K562 (cell line): ENCODE results near the gene DNAJB14. TPM values are rescaled to one million over a fixed set of nuclear protein-coding genes. Genes with fewer than 3 reads are reported as not detected.

Experiments used
- ATAC-seq: fragments of 200-7000 bp; cut with Tn5 transposase; 3 replicates; pipeline ENCODE4 v1.9.1; 2020; ENCODE audit warnings: moderate library complexity
- BruUV-seq: library from RNA; stranded (reverse); fragments of 400-500 nt; replicated peaks from 2 replicates; lab custom pipeline; 2021; lab: Mats Ljungman, UMichigan
- CTCF ChIA-PET: fragments of 300-600 bp; formaldehyde crosslinking; extraction: SDS; loops from one replicate; lab custom pipeline; 2021; ENCODE audit warnings: low intra/inter-chr PET ratio; lab: Yijun Ruan, JAX
- POLR2A ChIA-PET: fragments of 300-600, 350-650 bp; sonication (Branson Sonifier 250); formaldehyde crosslinking; extraction: SDS; loops from one replicate; lab custom pipeline; 2021; ENCODE audit warnings: antibody characterized with exemption, inconsistent platforms; lab: Yijun Ruan, JAX
- DNase-seq, 4 experiments: peaks; one replicate each; pipeline versions ENCODE4 v3.0.0 to v3.0.0-alpha.2; 2011 to 2018; ENCODE audit warnings: low spot score in 3 of 4, mixed read lengths in 3 of 4; ENCODE audit errors: extremely low read depth in 1 of 4
- FAIRE-seq: peaks from 2 replicates; lab custom pipeline; 2011; peaks lifted over from hg19 to GRCh38; lab: Jason Lieb, UNC
- H2AFZ ChIP-seq: 2 replicates; pipeline ENCODE4 v1.6.0; 2011; ENCODE audit warnings: low read depth, low read length, control low read depth, inconsistent platforms
- H3K27ac ChIP-seq: fragments of 200-600 bp; 3 replicates; pipeline ENCODE4 v1.8.0; 2011; ENCODE audit warnings: low read depth, mild to moderate bottlenecking, control low read depth, inconsistent platforms, low read length, moderate library complexity, mixed read lengths; ENCODE audit errors: extremely low read depth
- H3K27me3 ChIP-seq, 2 experiments: fragments of 300-600 bp in 1 of 2; 2 replicates in 1 of 2; 3 replicates in 1 of 2; pipeline versions ENCODE4 v1.6.0 to v1.8.0; 2011; ENCODE audit warnings: inconsistent platforms in 2 of 2, low read length in 2 of 2, mild to moderate bottlenecking in 1 of 2, mixed read lengths in 1 of 2, moderate library complexity in 1 of 2; ENCODE audit not compliant: control insufficient read depth in 2 of 2, insufficient read depth in 2 of 2
- H3K36me3 ChIP-seq: fragments of 300-600 bp; 3 replicates; pipeline ENCODE4 v1.8.0; 2011; ENCODE audit warnings: mild to moderate bottlenecking, low read length, inconsistent platforms; ENCODE audit not compliant: control insufficient read depth, insufficient read depth
- H3K4me1 ChIP-seq, 2 experiments: fragments of 200-600 bp in 1 of 2; replicated peaks in 1 of 2; 2 replicates in 1 of 2; 3 replicates in 1 of 2; pipeline versions ENCODE4 v1.5.1 to v1.8.0; 2011; ENCODE audit warnings: inconsistent platforms in 2 of 2, low read length in 2 of 2, mild to moderate bottlenecking in 1 of 2, mixed read lengths in 1 of 2, moderate library complexity in 1 of 2; ENCODE audit not compliant: control insufficient read depth in 2 of 2, insufficient read depth in 2 of 2
- H3K4me2 ChIP-seq: 2 replicates; pipeline ENCODE4 v1.6.1; 2011; ENCODE audit warnings: low read length, control low read depth, inconsistent platforms, mixed read lengths; ENCODE audit not compliant: insufficient read depth
- H3K4me3 ChIP-seq: fragments of 200-600 bp; sonication (generic), shearing (Covaris generic); 2 replicates; pipeline ENCODE4 v1.5.1; 2016; ENCODE audit warnings: control low read depth, inconsistent platforms
- H3K79me2 ChIP-seq: fragments of 200-600 bp; 3 replicates; pipeline ENCODE4 v1.8.0; 2011; ENCODE audit warnings: low read length, inconsistent platforms; ENCODE audit not compliant: control insufficient read depth, insufficient read depth
- H3K9ac ChIP-seq, 2 experiments: 2 replicates each; pipeline versions ENCODE4 v1.6.0 to v1.6.1; 2011; ENCODE audit warnings: low read depth in 2 of 2, low read length in 2 of 2, control low read depth in 1 of 2, inconsistent platforms in 1 of 2, mild to moderate bottlenecking in 1 of 2, mixed read lengths in 1 of 2; ENCODE audit not compliant: insufficient read depth in 1 of 2
- H3K9me1 ChIP-seq: one replicate; pipeline ENCODE4 v1.6.0; 2011; ENCODE audit warnings: inconsistent platforms, mild to moderate bottlenecking, low read length, moderate library complexity; ENCODE audit not compliant: control insufficient read depth, insufficient read depth
- H3K9me3 ChIP-seq: replicated peaks from 2 replicates; pipeline ENCODE4 v1.5.1; 2011; ENCODE audit warnings: low read depth, low read length, inconsistent platforms; ENCODE audit not compliant: control insufficient read depth, insufficient read depth
- H4K20me1 ChIP-seq: replicated peaks from 2 replicates; pipeline ENCODE4 v1.6.1; 2011; ENCODE audit warnings: low read length, inconsistent platforms, mixed read lengths; ENCODE audit not compliant: control insufficient read depth, insufficient read depth
- BDP1 ChIP-seq: IDR thresholded peaks from 3 replicates; pipeline ENCODE4 v1.6.1; 2011; ENCODE audit not compliant: insufficient read length, insufficient read depth
- ELF1 ChIP-seq: fragments of 200-800 bp; sonication (Bioruptor generic); IDR thresholded peaks from 2 replicates; pipeline ENCODE4 v1.6.1; 2016; ENCODE audit warnings: missing genetic modification characterization, missing compliant biosample characterization
- FOSL1 ChIP-seq: fragments of 200-800 bp; sonication (Bioruptor generic); conservative IDR thresholded peaks from 2 replicates; pipeline ENCODE4 v1.6.1; 2016; ENCODE audit warnings: missing genetic modification characterization, missing compliant biosample characterization
- FOXJ3 ChIP-seq: sonication (generic); formaldehyde crosslinking; IDR thresholded peaks from 2 replicates; pipeline ENCODE4 v1.4.0; 2020; ENCODE audit warnings: mild to moderate bottlenecking, missing genetic modification reagents
- JUND ChIP-seq, 2 experiments: IDR thresholded peaks; 2 replicates in 1 of 2; 3 replicates in 1 of 2; pipeline ENCODE4 v1.6.1; 2011; ENCODE audit warnings: borderline replicate concordance in 2 of 2, low read depth in 2 of 2, low read length in 2 of 2, improper control_type of control experiment in 1 of 2, missing biosample characterization in 1 of 2, missing genetic modification characterization in 1 of 2, missing genetic modification reagents in 1 of 2
- PCBP1 ChIP-seq: fragments of 200-400 bp; formaldehyde crosslinking; IDR thresholded peaks from 2 replicates; pipeline ENCODE4 v1.6.1; 2018; ENCODE audit warnings: mild to moderate bottlenecking, low read depth, low read length; ENCODE audit not compliant: poor library complexity, severe bottlenecking
- SMAD2 ChIP-seq: fragments of 150-350 bp; IDR thresholded peaks from 2 replicates; pipeline ENCODE4 v1.6.1; 2014; ENCODE audit warnings: low read depth, mild to moderate bottlenecking, low read length
- ZBTB17 ChIP-seq: fragments of 450-650 bp; formaldehyde crosslinking; IDR thresholded peaks from 2 replicates; pipeline ENCODE4 v1.4.0; 2020; ENCODE audit warnings: mild to moderate bottlenecking
- ZBTB9 ChIP-seq: fragments of 450-650 bp; formaldehyde crosslinking; IDR thresholded peaks from 2 replicates; pipeline ENCODE4 v1.4.0; 2020; ENCODE audit warnings: mild to moderate bottlenecking, moderate library complexity
- ZFP1 ChIP-seq: fragments of 450-650 bp; formaldehyde crosslinking; IDR thresholded peaks from 2 replicates; pipeline ENCODE4 v1.4.0; 2020; ENCODE audit warnings: mild to moderate bottlenecking, mixed read lengths
- ZFP36 ChIP-seq: fragments of 150-350 bp; IDR thresholded peaks from 2 replicates; pipeline ENCODE4 v1.6.1; 2018; ENCODE audit warnings: low read length, low read depth; ENCODE audit not compliant: partially characterized antibody
- ZNF175 ChIP-seq: fragments of 200-800 bp; sonication (Bioruptor generic); IDR thresholded peaks from 2 replicates; pipeline ENCODE4 v1.6.1; 2016; ENCODE audit warnings: low read depth, mild to moderate bottlenecking, missing genetic modification characterization, missing compliant biosample characterization
- ZNF232 ChIP-seq: sonication (generic); formaldehyde crosslinking; IDR thresholded peaks from 2 replicates; pipeline ENCODE4 v1.8.0; 2022; ENCODE audit warnings: mild to moderate bottlenecking, missing genetic modification reagents
- ZNF79 ChIP-seq: fragments of 250-450 bp; sonication (Bioruptor Pico); IDR thresholded peaks from 2 replicates; pipeline ENCODE4 v1.4.0; 2020; ENCODE audit warnings: low read depth, mild to moderate bottlenecking, moderate library complexity
- WGBS: fragments of 100-300 bp; shearing (Covaris generic); methylation state at CpG from one replicate; pipeline ENCODE4 v1.1.6; 2016; ENCODE audit warnings: low coverage, mixed read lengths; ENCODE audit not compliant: insufficient coverage; ENCODE audit errors: missing lambda C conversion rate; 5-methylcytosine and 5-hydroxymethylcytosine counted together
- in situ Hi-C: fragments of 300-500 bp; cut with MboI; formaldehyde crosslinking; loops from 4 replicates; pipeline ENCODE4 v1.15.0; 2018; ENCODE audit warnings: inconsistent platforms, mixed read lengths
- intact Hi-C: fragments of 100-400 bp; cut with micrococcal nuclease; formaldehyde crosslinking; loops from 2 replicates; pipeline ENCODE4 v1.14.2; 2022
- polyA plus RNA-seq, 8 experiments: library from polyadenylated mRNA; depleted of rRNA in 4 of 8; stranded (reverse) in 5 of 8; unstranded in 3 of 8; fragments of >200 nt; fragmentation: Nextera tagmentation in 2 of 8; fragmentation: Illumina TruSeq in 1 of 8; extraction: Ambion mirVana in 2 of 8; extraction: Trizol in 1 of 8; gene quantifications; 2 replicates each; pipeline versions ENCODE4 v1.2.1 to v1.2.3, GENCODE V29; 2011 to 2014; ENCODE audit warnings: inconsistent platforms in 1 of 8, missing spikeins in 1 of 8
- total RNA-seq, 7 experiments: library from RNA; depleted of rRNA in 6 of 7; stranded (reverse); fragments of >200 nt in 6 of 7; fragmentation: Illumina TruSeq in 2 of 7; extraction: Trizol in 2 of 7; gene quantifications; 2 replicates each; pipeline versions ENCODE4 v1.2.1 to v1.2.3, GENCODE V29; 2011 to 2021; ENCODE audit warnings: low replicate concordance in 1 of 7

Gene DNAJB14
- total and polyA plus RNA-seq, 9 of the 15 experiments (the other 6 are each of a cell fraction or from before 2014, with no cell fraction given) = 5.5 to 28.0 (median 12.7) TPM

- no peaks in the 10 kb centered on the region; the same call in 2 of the 3 replicates for H3K36me3 ChIP-seq
- FAIRE-seq (no peak), ATAC-seq (no peak), DNase-seq (no peak)
- no peak overlapping the region for H3K4me3 ChIP-seq
- in situ Hi-C loops = no loop called here
- H2AFZ ChIP-seq = 0 out of 2 replicates have a peak overlapping the region, but pooled peaks have one; percentile 27
- ChIA-PET POLR2A (interaction anchor here (1.3 kb wide), 1 partner anchor 9 kb away, joined by 3 read pairs; no protein-coding TSS in a partner anchor), CTCF (no interaction called here)
- no peak for TF ChIP-seq ZNF175
- no peak overlapping the region for H3K27ac ChIP-seq
- H3K9me1 ChIP-seq = no peaks in the 10 kb centered on the region
- peaks cover 0 to 12% of the 10 kb centered on the region in 2 experiments; a peak in 1 of 5 replicates for H3K4me1 ChIP-seq
- 15% methylated on average over 3 of the region's 3 CpGs for WGBS
- H3K9ac ChIP-seq = no peak overlapping the region
- H3K27me3 ChIP-seq = no peaks in the 10 kb centered on the region
- no peaks in the 10 kb centered on the region for H3K79me2 ChIP-seq
- BruUV-seq = no TSS peak
- H3K9me3 ChIP-seq = no peaks in the 10 kb centered on the region
- H3K4me2 ChIP-seq = no peak overlapping the region
- H4K20me1 ChIP-seq = no peaks in the 10 kb centered on the region
- intact Hi-C loops = no loop called here
Measured at GRCh38 chr4:99857307-99857706, 89.1 kb downstream of the DNAJB14 start.

- DNase-seq (peak in 1 of 4 experiments; percentile 24), FAIRE-seq (no peak), ATAC-seq (peak; percentile 41; the same call in 1 of the 3 replicates)
- intact Hi-C loops (no loop called here), in situ Hi-C loops (no loop called here)
- Histone ChIP-seq H2AFZ (peak overlapping the region; percentile 27; the same call in 1 of the 2 replicates), H3K27ac (no peak overlapping the region), H3K9me1 (no peaks in the 10 kb centered on the region), H3K27me3 (no peaks in the 10 kb centered on the region), H3K36me3 (no peaks in the 10 kb centered on the region; the same call in 2 of the 3 replicates), H3K9me3 (no peaks in the 10 kb centered on the region), H3K79me2 (no peaks in the 10 kb centered on the region), H4K20me1 (no peaks in the 10 kb centered on the region), H3K4me3 (no peak overlapping the region), H3K4me2 (no peak overlapping the region), H3K4me1 (peaks cover 0 to 12% of the 10 kb centered on the region in 2 experiments; a peak in 2 of 5 replicates), H3K9ac (no peak overlapping the region)
- WGBS = 18% methylated on average over 1 of the region's 1 CpG
- ChIA-PET POLR2A (no interaction called here), CTCF (no interaction called here)
- BruUV-seq = no TSS peak
- TF ChIP-seq ZFP1 (CRISPR knock-in tag) (no peak), JUND (IDR thresholded peaks at IDR 0.05; ENCODE audit: borderline replicate concordance, low read depth, low read length) (peak; percentile 48; the same call in 1 of the 2 replicates), JUND (tag; IDR thresholded peaks at IDR 0.05; ENCODE audit: borderline replicate concordance, low read depth, low read length) (peak; percentile 74; the same call in 2 of the 3 replicates), ZBTB17 (no peak), ZNF232 (CRISPR knock-in tag) (no peak), ELF1 (tag) (no peak), ZFP36 (peak; percentile 34), BDP1 (no peak), SMAD2 (no peak), FOSL1 (tag) (peak; percentile 86), PCBP1 (no peak), FOXJ3 (CRISPR knock-in tag) (no peak), ZNF79 (no peak), ZBTB9 (CRISPR knock-in tag) (no peak)
Measured at GRCh38 chr4:99856166-99856565, 90.3 kb downstream of the DNAJB14 start.
